ENCODE measurements around the gene IBTK.
A peak's percentile ranks its signal among the peaks of the same experiment; 100 is the strongest.
"Not testable (repeated sequence)": the region's sequence is repeated elsewhere in the genome, so short reads cannot be mapped to it uniquely, and the experiment has no call there.

IBTK gene, protein sequence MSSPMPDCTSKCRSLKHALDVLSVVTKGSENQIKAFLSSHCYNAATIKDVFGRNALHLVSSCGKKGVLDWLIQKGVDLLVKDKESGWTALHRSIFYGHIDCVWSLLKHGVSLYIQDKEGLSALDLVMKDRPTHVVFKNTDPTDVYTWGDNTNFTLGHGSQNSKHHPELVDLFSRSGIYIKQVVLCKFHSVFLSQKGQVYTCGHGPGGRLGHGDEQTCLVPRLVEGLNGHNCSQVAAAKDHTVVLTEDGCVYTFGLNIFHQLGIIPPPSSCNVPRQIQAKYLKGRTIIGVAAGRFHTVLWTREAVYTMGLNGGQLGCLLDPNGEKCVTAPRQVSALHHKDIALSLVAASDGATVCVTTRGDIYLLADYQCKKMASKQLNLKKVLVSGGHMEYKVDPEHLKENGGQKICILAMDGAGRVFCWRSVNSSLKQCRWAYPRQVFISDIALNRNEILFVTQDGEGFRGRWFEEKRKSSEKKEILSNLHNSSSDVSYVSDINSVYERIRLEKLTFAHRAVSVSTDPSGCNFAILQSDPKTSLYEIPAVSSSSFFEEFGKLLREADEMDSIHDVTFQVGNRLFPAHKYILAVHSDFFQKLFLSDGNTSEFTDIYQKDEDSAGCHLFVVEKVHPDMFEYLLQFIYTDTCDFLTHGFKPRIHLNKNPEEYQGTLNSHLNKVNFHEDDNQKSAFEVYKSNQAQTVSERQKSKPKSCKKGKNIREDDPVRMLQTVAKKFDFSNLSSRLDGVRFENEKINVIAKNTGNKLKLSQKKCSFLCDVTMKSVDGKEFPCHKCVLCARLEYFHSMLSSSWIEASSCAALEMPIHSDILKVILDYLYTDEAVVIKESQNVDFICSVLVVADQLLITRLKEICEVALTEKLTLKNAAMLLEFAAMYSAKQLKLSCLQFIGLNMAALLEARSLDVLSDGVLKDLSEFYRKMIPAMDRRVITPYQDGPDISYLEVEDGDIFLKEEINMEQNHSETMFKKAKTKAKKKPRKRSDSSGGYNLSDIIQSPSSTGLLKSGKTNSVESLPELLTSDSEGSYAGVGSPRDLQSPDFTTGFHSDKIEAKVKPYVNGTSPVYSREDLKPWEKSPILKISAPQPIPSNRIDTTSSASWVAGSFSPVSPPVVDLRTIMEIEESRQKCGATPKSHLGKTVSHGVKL (N-terminal part only)

GRCh38 chr6:82247505-82248272 is at the start of gene IBTK:
Gene IBTK, minus strand, starts transcription at chr6:82247744. Its CDS starts 7,258 bp downstream, at chr6:82240486.
- DNase-seq: peak; percentile 70

GRCh38 chr6:82283771-82284410 is 36.3 kb upstream of the IBTK start:
- no peak for DNase-seq

DNA sequence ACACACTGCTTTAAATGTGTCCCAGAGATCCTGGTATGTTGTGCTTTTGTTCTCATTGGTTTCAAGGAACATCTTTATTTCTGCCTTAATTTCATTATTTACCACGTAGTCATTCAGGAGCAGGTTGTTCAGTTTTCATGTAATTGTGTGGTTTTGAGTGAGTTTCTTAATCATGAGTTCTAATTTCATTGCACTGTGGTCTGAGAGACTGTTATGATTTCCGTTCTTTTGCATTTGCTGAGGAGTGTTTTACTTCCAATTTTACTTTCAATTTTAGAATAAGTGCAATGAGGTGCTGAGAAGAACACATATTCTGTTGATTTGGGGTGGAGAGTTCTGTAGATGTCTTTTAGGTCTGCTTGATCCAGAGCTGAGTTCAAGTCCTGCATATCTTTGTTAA is 34.0 kb upstream of the IBTK start:
- not testable (repeated sequence) for DNase-seq

- DNase-seq: no peak
These were observed 30.1 kb upstream of the IBTK start for GRCh38 chr6:82277686-82278085.

DNA sequence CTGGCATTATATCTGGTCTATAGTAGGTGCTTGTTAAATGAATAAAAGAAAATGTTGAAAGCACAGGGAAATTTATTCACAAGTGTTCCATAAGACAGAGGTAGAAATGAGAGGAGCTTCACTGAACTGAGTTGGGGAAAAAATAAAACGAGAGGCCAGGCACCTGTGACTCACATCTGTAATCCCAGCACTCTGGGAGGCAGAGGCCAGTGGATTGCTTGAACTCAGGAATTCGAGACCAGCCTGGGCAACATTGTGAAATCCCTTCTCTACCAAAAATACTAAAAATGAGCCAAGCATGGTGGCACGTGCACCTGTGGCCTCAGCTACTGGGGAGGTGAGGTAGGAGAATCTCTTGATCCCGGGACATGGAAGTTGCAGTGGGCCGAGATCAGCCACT is 28.1 kb upstream of the IBTK start:
- no peak for DNase-seq

GRCh38 chr6:82273295-82273694 is 25.8 kb upstream of the IBTK start:
- DNase-seq: no peak

GRCh38 chr6:82270881-82271635 is 23.5 kb upstream of the IBTK start:
- peak; percentile 12 for DNase-seq

- DNase-seq: no peak
These were observed 20.8 kb upstream of the IBTK start for GRCh38 chr6:82268301-82268846.

- no peak for DNase-seq
These were observed 17.3 kb upstream of the IBTK start for GRCh38 chr6:82264824-82265223.

DNA sequence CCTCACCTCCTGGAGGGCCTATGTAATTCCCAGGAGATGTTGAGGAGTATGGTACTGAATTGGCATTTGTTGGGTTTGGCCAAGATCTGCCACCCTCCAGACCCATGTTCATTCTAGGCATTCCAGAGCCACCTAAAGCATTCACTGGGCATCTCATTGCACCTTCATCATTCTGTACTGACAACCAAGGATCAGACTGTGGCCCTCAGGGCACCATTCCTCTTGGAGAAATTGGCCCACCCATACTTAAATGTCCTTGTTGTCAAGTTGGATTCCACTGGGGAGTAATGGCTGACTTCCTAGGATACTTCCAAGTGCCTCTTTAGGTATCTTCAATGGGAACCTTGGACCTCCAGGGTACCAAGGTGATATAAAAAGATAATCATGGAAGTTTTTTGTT is 16.8 kb upstream of the IBTK start:
- DNase-seq: no peak

DNA sequence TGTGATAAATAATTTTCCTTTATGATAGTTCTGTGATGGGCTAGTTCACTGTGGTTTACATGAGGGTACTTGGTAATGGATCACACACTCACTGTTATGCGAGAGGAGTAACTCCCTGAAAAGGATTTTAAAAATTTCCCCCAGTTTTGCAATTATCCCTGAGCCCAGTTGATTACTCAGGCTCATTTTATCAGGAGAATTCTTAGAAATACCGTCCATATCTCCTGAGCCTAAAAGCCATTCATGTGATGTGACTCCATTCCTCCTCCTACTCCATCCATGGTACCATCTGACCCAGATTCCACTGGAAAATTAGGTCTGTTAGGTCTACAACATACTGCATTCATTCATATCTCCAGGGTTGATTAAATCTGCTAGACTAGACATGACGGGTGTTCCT is 16.4 kb upstream of the IBTK start:
- no peak for DNase-seq

GRCh38 chr6:82260997-82261732 is 13.6 kb upstream of the IBTK start:
- no peak for DNase-seq

GRCh38 chr6:82259389-82259788 is 11.8 kb upstream of the IBTK start:
- no peak for DNase-seq

DNA sequence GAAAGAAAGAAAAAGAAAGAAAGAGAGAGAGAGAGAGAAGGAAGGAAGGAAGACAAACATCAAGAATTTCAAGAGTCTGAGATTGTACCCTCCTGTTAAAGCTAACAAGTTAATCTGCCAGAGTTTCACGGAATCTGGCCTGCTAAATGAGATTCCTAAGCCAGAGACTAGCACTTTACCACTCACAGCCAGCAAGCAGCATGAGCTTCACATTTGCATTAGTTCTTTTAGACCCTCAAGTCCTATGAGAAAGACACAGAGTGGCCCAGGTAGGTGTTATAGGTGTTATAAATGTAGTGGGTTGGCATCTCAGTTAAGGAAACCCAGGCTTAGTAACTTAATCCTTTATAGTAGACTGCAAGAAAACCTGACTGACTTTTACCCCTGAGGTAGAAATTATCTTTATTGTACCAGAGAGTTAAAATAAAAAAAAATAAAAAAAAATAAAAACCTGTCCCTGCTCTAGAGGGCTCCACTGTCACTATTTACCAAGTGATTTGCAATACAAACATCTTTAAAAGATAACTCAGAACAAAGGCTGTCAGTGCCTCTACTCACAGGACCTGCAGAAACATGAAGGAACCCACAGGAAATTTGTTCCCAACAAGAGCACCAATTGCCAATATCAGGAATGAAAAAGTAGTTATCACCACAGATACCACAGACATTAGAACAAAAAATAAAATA is 9.7 kb upstream of the IBTK start:
- no peak for DNase-seq

GRCh38 chr6:82254722-82255121 is 7.2 kb upstream of the IBTK start:
- not testable (repeated sequence) for DNase-seq

- no peak for DNase-seq
These were observed 4.4 kb upstream of the IBTK start for GRCh38 chr6:82251942-82252341.

DNA sequence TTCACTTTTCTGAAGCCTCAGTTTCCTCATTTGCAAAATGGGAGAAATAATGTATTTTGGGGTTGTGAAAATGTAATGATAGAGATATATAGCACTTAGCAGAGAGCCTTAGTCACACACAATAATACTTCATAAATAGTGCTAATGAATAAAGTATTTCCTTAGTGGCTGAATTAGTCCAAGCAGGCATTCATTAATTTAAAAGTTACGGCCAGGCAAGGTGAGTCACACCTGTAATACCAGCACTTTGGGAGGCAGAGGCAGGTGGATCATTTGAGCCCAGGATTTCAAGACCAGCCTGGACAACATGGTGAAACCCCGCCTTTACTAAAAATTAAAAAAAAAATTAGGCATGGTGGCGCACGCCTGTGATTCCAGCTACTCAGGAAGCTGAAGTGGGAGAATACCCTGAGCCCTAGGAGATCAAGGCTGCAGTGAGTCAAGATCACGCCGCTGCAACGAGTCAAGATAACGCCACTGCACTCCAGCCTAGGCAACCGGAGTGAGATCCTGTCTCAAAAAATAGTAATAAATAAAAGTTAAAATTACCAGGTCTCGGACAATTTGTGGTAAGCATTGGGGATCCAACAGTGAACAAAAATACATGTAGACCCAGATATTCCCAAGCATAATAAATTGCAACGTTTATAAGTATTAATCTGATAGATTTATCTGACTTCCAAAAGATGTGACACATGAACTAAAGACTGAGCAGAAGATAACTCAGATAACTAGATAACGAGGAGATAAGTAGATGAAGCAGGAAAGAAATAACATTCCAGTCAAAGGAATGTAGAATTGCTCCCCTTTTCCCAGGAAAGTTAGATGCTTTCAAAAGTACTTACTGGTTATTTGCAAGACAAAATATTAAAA is 2.1 kb upstream of the IBTK start:
- DNase-seq: no peak

- no peak for DNase-seq
These were observed 760 bp upstream of the IBTK start for GRCh38 chr6:82248273-82248735.
